ENCODE results near the gene CANT1. TPM values are rescaled to one million over a fixed set of nuclear protein-coding genes. Genes with fewer than 3 reads are reported as not detected.

The CANT1 gene
- total and polyA plus RNA-seq, 2 of the 13 experiments (the other 11 are each of a cell fraction or from before 2014, with no cell fraction given), result 34.1 to 42.1 TPM

- TF ChIP-seq ZNF775 (CRISPR knock-in tag; IDR thresholded peaks at IDR 0.05; ENCODE audit: borderline replicate concordance) (no peak), WIZ (CRISPR knock-in tag; IDR thresholded peaks at IDR 0.05) (no peak), DZIP1 (CRISPR knock-in tag; IDR thresholded peaks at IDR 0.05) (no peak), ZNF720 (CRISPR knock-in tag; IDR thresholded peaks at IDR 0.05) (0 out of 2 replicates have a peak, but pooled peaks have one; percentile 24), NFE2L1 (CRISPR knock-in tag; IDR thresholded peaks at IDR 0.05; ENCODE audit: borderline replicate concordance) (no peak), ZNF609 (CRISPR knock-in tag; IDR thresholded peaks at IDR 0.05; ENCODE audit: borderline replicate concordance) (peak; percentile 45; the same call in 1 of the 2 replicates), BCL3 (CRISPR knock-in tag; IDR thresholded peaks at IDR 0.05) (peak; percentile 75), ZNF292 (CRISPR knock-in tag; IDR thresholded peaks at IDR 0.05; ENCODE audit: borderline replicate concordance, low read depth) (no peak), HMGXB3 (CRISPR knock-in tag; IDR thresholded peaks at IDR 0.05; ENCODE audit: borderline replicate concordance) (peak; percentile 31; the same call in 1 of the 2 replicates), NCOA1 (CRISPR knock-in tag; IDR thresholded peaks at IDR 0.05) (no peak), DRAP1 (CRISPR knock-in tag; IDR thresholded peaks at IDR 0.05) (peak; percentile 87), ZNF589 (CRISPR knock-in tag; conservative IDR thresholded peaks at IDR 0.05) (peak; percentile 93), SMAD3 (CRISPR knock-in tag; IDR thresholded peaks at IDR 0.05) (peak; percentile 15; the same call in 1 of the 2 replicates), RBM22 (optimal IDR thresholded peaks at IDR 0.05; ENCODE audit: low read length) (peak; percentile 96)
Measured at GRCh38 chr17:79027274-79027924, 17.8 kb upstream of the CANT1 start (continued).
